HUES48 (cell line): Measurements from ENCODE around the gene IRF9.
"Not testable (repeated sequence)": the region's sequence is repeated elsewhere in the genome, so short reads cannot be mapped to it uniquely, and the experiment has no call there.

Experiments
- H3K27ac ChIP-seq: one replicate; pipeline ENCODE4 v1.7.0; 2013; ENCODE audit warnings: low read depth, low read length, inconsistent platforms
- H3K27me3 ChIP-seq: 2 replicates; pipeline ENCODE4 v1.6.1; 2013; ENCODE audit warnings: mild to moderate bottlenecking, low read length; ENCODE audit not compliant: control insufficient read depth, insufficient read depth
- H3K36me3 ChIP-seq: 2 replicates; pipeline ENCODE4 v1.6.1; 2013; ENCODE audit warnings: low read length; ENCODE audit not compliant: control insufficient read depth, insufficient read depth
- H3K4me1 ChIP-seq: 2 replicates; pipeline ENCODE4 v1.6.1; 2013; ENCODE audit warnings: mild to moderate bottlenecking, low read length; ENCODE audit not compliant: control insufficient read depth, insufficient read depth
- H3K4me3 ChIP-seq: 2 replicates; pipeline ENCODE4 v1.5.1; 2013; ENCODE audit warnings: mild to moderate bottlenecking, low read depth, low read length
- H3K9ac ChIP-seq: 2 replicates; pipeline ENCODE4 v1.6.1; 2013; ENCODE audit warnings: mild to moderate bottlenecking, low read depth, low read length, moderate library complexity
- H3K9me3 ChIP-seq: 2 replicates; pipeline ENCODE4 v1.6.1; 2013; ENCODE audit warnings: low read length; ENCODE audit not compliant: control insufficient read depth, insufficient read depth

The IRF9 gene

GRCh38 chr14:24189460-24189859 is 28.4 kb downstream of the IRF9 start:
- peaks cover 5% of the 10 kb centered on the region for H3K4me1 ChIP-seq
- peak overlapping the region; percentile 44; the same call in 1 of the 2 replicates for H3K4me3 ChIP-seq
- peaks cover 52% of the 10 kb centered on the region for H3K36me3 ChIP-seq
- H3K9me3 ChIP-seq, result no peaks in the 10 kb centered on the region
- no peaks in the 10 kb centered on the region for H3K27me3 ChIP-seq
- H3K9ac ChIP-seq, result no peak overlapping the region
- no peak overlapping the region for H3K27ac ChIP-seq

DNA sequence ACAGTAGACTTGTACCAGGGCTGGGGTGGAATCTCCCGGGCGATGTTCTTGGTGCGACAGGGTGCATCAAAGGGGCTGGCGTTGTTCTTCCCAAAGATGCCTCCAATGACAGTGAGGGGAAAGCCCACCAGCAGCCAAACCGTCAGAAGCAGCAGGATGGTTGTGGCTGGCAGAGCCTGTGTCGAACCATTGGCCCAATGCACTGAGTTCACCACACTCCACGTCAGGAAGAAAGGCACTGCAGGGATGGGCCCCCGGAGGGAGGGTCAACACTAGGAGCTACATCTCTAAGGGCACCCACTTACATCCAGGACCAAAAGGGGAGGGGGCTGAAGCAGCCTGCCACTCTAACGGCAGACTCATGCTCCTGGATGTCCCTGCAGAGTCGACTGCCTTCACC is 29.4 kb downstream of the IRF9 start:
- Histone ChIP-seq H3K27me3 (no peaks in the 10 kb centered on the region), H3K9me3 (no peaks in the 10 kb centered on the region), H3K9ac (no peak overlapping the region), H3K4me1 (peaks cover 10% of the 10 kb centered on the region), H3K36me3 (peaks cover 42% of the 10 kb centered on the region), H3K27ac (no peak overlapping the region), H3K4me3 (no peak overlapping the region)

GRCh38 chr14:24192933-24193332 is 31.9 kb downstream of the IRF9 start:
- H3K27ac ChIP-seq, result no peak overlapping the region
- no peaks in the 10 kb centered on the region for H3K27me3 ChIP-seq
- no peak overlapping the region for H3K4me3 ChIP-seq
- no peaks in the 10 kb centered on the region for H3K9me3 ChIP-seq
- peaks cover 20% of the 10 kb centered on the region for H3K36me3 ChIP-seq
- peaks cover 12% of the 10 kb centered on the region for H3K4me1 ChIP-seq
- H3K9ac ChIP-seq, result no peak overlapping the region

DNA sequence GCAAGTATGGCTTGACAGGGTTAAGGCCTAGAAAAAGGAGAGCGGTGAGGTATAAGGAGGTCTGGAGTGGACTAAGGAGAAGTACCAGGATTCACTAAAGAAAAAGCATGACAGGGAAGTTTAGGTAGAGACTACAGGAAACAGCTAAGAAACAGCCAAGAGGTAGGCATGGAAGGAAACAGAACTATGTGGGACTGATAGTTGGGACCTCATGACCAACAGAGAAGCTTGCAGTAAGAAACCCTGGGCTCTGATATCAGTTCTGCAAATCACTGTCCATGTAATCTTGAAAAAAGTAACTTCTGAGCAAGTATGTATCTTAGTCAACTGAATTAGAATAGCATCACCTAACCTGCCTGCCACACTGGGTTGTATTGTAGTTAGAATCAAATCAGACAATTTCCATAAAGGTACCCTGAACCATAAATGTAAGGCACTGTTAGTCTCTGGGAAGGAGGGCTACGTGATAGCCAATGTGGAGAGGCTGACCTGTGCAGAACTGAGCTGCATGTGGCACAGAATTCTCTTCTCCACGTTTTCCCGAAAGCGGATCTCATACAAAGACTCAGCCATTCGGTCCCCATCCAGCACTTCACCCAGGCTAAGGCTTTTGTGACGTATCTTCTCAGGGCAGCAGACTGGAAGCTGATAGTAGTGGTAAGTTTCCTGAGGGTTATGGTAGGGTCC is 33.3 kb downstream of the IRF9 start:
- Histone ChIP-seq H3K36me3 (peaks cover 20% of the 10 kb centered on the region), H3K9ac (no peak overlapping the region), H3K4me1 (peaks cover 11% of the 10 kb centered on the region; the same call in 1 of the 2 replicates), H3K4me3 (peak overlapping the region; percentile 70), H3K27me3 (no peaks in the 10 kb centered on the region), H3K27ac (no peak overlapping the region), H3K9me3 (no peaks in the 10 kb centered on the region)

GRCh38 chr14:24194873-24195185 is 33.8 kb downstream of the IRF9 start:
- H3K4me1 ChIP-seq, result peaks cover 11% of the 10 kb centered on the region; the same call in 1 of the 2 replicates
- no peaks in the 10 kb centered on the region for H3K9me3 ChIP-seq
- H3K27ac ChIP-seq, result peak overlapping the region; percentile 98

DNA sequence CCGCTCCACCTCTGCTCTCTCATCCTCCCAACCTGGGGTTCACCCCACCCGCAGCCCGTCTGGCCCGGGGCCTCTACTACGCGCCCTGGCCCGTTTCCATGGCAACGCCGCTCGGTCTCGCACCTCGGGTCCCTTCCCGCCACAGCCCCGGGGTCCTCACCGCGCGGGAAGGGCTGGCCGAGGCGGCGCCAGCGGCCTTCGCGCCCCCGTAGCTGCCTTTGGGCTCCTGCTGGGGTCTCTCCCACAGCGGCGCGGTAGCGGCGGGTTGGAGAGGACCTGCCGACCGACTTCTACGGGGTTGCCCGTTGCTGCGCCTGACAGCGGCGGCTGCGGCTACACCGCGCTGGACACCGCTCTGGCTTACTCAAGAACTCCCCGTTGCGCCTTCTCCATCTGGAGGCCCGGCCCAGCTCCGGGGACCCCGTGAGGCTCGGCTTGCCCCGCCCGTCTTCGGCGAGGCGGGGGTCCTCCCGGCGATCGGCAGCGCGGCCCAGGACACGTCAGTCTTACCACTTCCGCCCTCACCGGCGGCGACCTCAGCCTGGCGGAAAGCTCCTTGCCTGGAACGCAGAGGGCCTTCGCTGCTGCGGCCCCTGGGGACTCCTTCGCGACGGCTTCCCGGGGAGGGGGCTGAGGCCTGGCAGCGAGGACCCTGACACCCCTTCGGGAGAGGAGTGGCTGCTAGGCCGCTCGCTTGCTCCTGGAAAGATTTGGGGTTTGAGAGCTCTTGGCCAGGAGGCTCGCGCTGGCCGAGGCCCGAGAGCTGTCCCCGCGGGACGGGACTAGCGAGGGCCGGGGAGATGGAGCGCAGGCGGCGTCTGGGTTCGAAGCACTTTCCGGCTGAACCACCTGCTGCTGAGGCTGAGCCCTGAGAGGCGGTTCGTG is 34.4 kb downstream of the IRF9 start, which contains the start of gene TM9SF1:
TM9SF1 (minus strand) TSS at position 256 of the 885 bp plus-strand sequence. CDS start 422 bp downstream, outside the sequence.
- peaks cover 20% of the 10 kb centered on the region for H3K36me3 ChIP-seq
- peaks cover 11% of the 10 kb centered on the region; the same call in 1 of the 2 replicates for H3K4me1 ChIP-seq
- no peaks in the 10 kb centered on the region for H3K9me3 ChIP-seq
- H3K9ac ChIP-seq, result peak within 1 kb of the TSS; percentile 96
- peak within 1 kb of the TSS; percentile 70 for H3K4me3 ChIP-seq
- H3K27me3 ChIP-seq, result no peaks in the 10 kb centered on the region
- peak within 1 kb of the TSS; percentile 98 for H3K27ac ChIP-seq

More at GRCh38 chr14:24194873-24195185, 33.8 kb downstream of the IRF9 start:
- Histone ChIP-seq H3K27me3 (no peaks in the 10 kb centered on the region), H3K4me3 (peak overlapping the region; percentile 70), H3K36me3 (peaks cover 20% of the 10 kb centered on the region), H3K9ac (peak overlapping the region; percentile 96; the same call in 1 of the 2 replicates)

- H3K9me3 ChIP-seq, result 0 out of 2 replicates have a peak, but pooled peaks cover 2% of the 10 kb centered on the region
- H3K4me1 ChIP-seq, result peaks cover 11% of the 10 kb centered on the region; the same call in 1 of the 2 replicates
- H3K27me3 ChIP-seq, result no peaks in the 10 kb centered on the region
- H3K27ac ChIP-seq, result peak overlapping the region; percentile 98
- peaks cover 18% of the 10 kb centered on the region for H3K36me3 ChIP-seq
- peak overlapping the region; percentile 96 for H3K9ac ChIP-seq
- H3K4me3 ChIP-seq, result peak overlapping the region; percentile 70
These were observed 35.3 kb downstream of the IRF9 start for GRCh38 chr14:24196071-24197055.

DNA sequence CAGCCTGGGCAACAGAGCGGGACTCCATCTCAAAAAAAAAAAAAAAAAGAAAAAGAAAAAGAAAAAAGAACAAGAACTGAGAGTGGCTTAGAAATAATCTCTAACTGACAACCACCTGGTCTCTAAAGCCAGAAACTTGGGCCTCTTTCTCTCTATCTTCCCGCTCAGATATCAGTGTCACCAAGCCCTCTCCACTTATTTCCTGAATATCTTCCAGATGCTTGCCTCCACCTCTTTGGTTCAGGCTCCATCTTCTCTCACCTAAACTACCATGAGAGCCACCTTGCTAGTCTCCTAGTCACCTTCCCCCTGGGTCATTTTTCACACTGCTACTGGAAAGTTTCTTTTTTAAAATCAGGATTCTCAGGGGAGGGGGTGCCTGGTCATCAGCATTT is 36.0 kb downstream of the IRF9 start:
- Histone ChIP-seq H3K27me3 (no peaks in the 10 kb centered on the region), H3K9me3 (peaks cover 7% of the 10 kb centered on the region; the same call in 1 of the 2 replicates), H3K4me1 (peaks cover 11% of the 10 kb centered on the region; the same call in 1 of the 2 replicates), H3K4me3 (no peak overlapping the region), H3K9ac (no peak overlapping the region), H3K36me3 (peaks cover 14% of the 10 kb centered on the region), H3K27ac (no peak overlapping the region)

DNA sequence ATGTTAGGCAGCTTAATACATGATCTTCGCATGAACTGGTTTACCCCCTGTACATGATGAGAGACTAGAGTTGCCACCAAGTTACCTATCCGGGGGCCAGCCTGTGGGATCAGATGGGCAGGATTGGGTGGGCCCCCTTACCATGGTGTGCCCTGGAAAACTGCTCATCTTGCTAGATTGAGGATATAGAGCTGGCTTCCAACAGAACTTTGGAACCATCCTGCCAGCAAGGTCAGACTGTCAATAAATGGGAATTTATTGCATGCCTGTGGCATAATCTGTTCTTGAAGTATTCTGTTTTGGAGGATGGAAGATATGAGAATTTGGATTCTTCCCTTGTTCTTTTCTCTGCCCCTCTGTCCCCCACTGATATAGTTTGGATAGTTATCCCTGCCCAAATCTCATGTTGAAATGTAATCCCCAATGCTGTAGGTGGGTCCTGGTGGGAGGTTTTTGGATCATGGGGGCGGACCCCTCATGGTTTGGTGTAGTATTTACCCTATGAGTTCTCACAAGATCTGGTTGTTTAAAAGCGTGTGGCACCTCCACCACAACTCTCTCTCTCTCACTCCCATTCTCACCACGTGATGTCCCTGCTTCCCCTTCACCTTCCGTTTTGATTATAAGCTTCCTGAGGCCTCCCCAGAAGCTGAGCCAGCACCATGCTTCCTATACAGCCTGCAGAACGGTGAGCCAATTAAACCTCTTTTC is 37.9 kb downstream of the IRF9 start:
- H3K4me3 ChIP-seq, result no peak overlapping the region
- H3K27ac ChIP-seq, result no peak overlapping the region
- H3K4me1 ChIP-seq, result peaks cover 16% of the 10 kb centered on the region
- peaks cover 7% of the 10 kb centered on the region; the same call in 1 of the 2 replicates for H3K9me3 ChIP-seq
- H3K9ac ChIP-seq, result no peak overlapping the region
- H3K27me3 ChIP-seq, result no peaks in the 10 kb centered on the region
- H3K36me3 ChIP-seq, result 0 out of 2 replicates have a peak, but pooled peaks cover 3% of the 10 kb centered on the region

DNA sequence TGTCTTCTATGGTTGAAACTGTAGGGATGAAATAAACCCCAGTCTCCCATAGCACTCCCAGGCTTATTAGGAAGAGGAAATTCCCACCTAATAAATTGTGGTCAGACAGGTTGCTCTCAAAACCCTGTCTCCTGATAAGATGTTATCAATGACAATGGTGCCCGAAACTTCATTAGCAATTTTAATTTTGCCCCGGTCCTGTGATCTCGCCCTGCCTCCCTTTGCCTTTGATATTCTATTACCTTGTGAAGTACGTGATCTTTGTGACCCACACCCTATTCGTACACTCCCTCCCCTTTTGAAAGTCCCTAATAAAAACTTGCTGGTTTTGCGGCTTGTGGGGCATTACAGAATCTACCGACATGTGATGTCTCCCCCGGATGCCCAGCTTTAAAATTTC is 41.5 kb downstream of the IRF9 start:
- H3K36me3 ChIP-seq, result peaks cover 27% of the 10 kb centered on the region
- peak overlapping the region; percentile 37; the same call in 1 of the 2 replicates for H3K4me3 ChIP-seq
- H3K9ac ChIP-seq, H3K9me3 ChIP-seq, H3K4me1 ChIP-seq, H3K27me3 ChIP-seq: not testable (repeated sequence)
- H3K27ac ChIP-seq, result peak overlapping the region; percentile 83
